Measurements from ENCODE around the gene PRPH.
"Not testable (repeated sequence)": the region's sequence is repeated elsewhere in the genome, so short reads cannot be mapped to it uniquely, and the experiment has no call there.

Gene PRPH

GRCh38 chr12:49276304-49277290 is 18.4 kb upstream of the PRPH start:
- no peak for DNase-seq

GRCh38 chr12:49277466-49277865 is 17.5 kb upstream of the PRPH start:
- no peak for DNase-seq

GRCh38 chr12:49279706-49280159 is 15.2 kb upstream of the PRPH start:
- DNase-seq: no peak

GRCh38 chr12:49280545-49280944 is 14.4 kb upstream of the PRPH start:
- not testable (repeated sequence) for DNase-seq

GRCh38 chr12:49282302-49282701 is 12.6 kb upstream of the PRPH start:
- no peak for DNase-seq

- not testable (repeated sequence) for DNase-seq
Measured at GRCh38 chr12:49282740-49283375, 12.1 kb upstream of the PRPH start.

GRCh38 chr12:49283541-49284429 is 11.2 kb upstream of the PRPH start:
- no peak for DNase-seq

- no peak for DNase-seq
Measured at GRCh38 chr12:49284672-49285071, 10.3 kb upstream of the PRPH start.

GRCh38 chr12:49287876-49288275 is 7.1 kb upstream of the PRPH start:
- DNase-seq: no peak

GRCh38 chr12:49288412-49288853 is 6.5 kb upstream of the PRPH start:
- DNase-seq: peak; percentile 8 to 13

GRCh38 chr12:49288922-49289555 is 5.9 kb upstream of the PRPH start:
- no peak for DNase-seq

GRCh38 chr12:49292729-49293055 is 2.3 kb upstream of the PRPH start:
- no peak for DNase-seq

GRCh38 chr12:49293056-49293956 is 1.6 kb upstream of the PRPH start:
- no peak for DNase-seq

GRCh38 chr12:49294086-49294803 is 702 bp upstream of the PRPH start:
- DNase-seq: no peak

- no peak for DNase-seq
Measured at GRCh38 chr12:49294804-49295081, 204 bp upstream of the PRPH start.

- no peak for DNase-seq
Measured at GRCh38 chr12:49296034-49296835, 1.3 kb downstream of the PRPH start.

GRCh38 chr12:49296836-49297694 is 2.1 kb downstream of the PRPH start:
- DNase-seq: no peak

- no peak for DNase-seq
Measured at GRCh38 chr12:49297695-49298060, 2.7 kb downstream of the PRPH start.

- no peak for DNase-seq
Measured at GRCh38 chr12:49298160-49298559, 3.2 kb downstream of the PRPH start.
